Measurements from ENCODE around the gene RAB3B.
"Not testable (repeated sequence)": the region's sequence is repeated elsewhere in the genome, so short reads cannot be mapped to it uniquely, and the experiment has no call there.

RAB3B gene

DNA sequence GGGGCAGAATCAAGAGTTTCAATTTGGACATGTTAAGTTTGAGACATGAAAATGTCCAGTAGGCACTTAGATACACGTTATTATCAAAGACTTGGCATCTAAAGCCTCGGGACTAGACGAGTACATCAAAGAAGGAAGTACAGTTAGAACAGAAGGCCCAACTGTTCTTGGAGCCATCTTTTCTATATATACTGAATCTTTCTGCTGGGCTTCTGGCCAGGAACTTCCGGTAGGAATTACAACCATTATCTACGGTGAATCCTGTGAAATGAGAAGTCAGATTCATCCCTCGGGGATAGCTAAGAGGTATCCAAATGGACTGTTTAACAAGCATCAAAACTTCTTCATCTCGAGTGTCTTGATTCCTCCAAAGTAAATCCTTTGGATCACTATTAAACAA, 77.6 kb downstream of the RAB3B start:
- no peak for DNase-seq

DNA sequence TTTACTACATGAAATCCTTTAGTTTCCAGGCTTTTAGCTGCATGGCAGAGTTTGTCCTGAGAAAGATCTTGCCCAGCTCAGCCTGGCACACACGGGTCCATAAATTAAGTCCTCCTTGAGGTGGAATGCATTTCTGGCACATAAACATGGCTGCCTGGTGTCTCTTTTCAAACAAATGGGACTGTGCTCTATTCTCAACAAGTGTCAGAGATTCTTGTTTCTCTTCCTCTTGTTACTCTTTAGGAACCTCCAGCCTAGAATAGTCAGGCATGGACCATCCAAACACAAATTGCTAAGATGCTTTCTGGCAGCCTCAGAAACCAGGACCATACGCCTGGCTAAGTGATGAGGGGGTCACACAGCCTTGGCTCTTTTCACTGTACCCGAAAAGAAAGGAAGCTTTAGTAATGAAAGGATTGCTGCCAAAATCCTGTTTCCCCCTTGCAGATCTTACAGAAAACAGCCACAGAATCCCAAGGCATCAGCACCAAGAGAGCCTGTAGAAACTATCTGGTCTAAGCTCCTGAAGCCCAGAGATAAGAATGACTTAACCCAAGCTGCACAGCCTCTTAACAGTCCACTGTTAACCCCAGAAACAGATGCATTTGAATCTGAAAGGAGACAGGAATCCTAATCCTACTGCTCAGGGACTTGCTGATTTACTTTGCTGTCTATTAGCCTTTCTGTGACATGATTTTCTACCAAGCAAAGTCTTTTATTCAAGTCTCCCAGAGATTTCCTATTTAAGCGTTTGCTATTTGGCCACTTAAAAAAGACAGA, 80.1 kb downstream of the RAB3B start:
- no peak for DNase-seq

DNA sequence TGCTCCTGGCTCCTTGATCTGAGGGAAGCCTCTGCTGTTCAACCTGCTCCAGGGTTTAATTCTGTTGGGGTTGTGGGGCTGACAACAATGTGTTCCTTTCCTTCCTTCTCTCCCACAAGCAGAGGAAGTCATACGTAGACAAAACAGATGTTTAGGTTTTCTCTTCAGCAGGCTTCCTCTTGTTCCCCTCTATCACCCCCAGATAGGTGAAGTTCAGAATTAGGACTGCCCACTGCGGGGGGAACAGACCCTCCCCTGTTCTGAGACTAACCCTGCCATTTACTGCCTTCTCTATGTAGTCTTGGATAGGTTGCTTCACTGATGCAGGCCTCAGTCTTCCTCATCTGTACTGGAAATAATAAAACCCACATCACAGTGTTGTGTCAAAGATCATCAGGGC, 82.0 kb downstream of the RAB3B start:
- peak; percentile 51 to 53 for DNase-seq

DNA sequence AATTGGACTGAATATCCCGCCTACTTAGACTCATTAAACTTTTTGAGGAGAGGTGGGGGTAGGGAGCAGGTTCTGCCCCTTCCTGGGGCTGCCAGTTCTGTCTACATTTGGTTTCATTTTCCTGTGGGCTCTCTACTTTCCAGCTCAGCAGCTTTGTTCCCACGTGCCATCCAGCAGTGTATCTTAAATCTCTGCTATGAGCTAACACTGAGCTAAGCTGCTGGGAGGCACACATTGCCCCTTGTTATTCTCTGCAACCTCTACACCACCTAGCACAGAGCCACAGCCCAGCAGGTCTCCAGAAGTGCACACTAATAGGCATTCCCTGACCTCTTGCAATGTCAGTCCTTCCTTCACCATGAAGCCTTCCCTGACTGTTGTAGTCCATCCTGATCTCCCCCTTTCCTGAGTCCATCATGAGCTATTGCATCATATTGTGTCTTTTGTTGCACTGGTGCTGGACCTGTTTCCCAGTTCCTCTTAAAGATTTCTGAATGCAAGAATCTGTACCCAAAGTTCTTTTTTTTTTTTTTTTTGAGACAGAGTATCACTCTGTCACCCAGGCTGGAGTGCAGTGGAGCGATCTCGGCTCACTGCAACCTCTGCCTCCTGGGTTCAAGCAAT, 83.3 kb downstream of the RAB3B start:
- DNase-seq = no peak

DNA sequence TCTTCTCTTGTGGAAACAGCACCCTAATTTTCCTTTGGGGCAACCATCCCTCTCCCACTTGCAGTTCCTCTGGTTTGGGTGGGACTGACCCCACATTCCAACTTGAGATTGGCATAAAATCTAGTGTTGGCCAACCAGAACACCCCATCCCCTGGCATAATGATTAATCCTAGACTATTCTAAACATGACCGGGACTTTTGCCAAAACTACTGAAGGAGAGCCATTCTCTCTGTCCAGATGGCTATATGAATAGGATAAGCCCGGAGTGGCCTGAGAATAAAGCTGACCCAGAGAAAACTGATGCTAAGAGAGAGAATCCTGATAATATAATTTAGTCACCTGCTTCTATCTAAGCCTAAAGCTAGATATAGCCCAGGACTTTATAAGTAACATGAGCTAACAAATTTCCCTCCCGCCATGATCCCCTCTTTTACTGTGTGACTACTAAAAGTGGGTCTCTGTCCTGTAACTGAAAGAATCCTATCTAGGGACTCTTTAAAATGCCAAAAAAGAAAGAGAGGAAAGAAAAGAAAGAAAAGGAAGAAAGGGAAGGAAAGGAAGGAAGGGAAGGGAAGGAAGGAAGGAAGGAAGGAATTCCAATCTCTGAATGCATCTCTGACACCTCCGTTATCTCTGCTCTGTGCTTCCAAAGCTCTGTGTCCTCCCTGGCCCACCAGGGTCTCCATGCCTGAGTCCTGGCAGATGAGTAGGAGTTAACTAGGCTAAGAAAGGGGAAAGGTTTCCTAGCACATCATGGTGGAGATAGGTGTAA, 84.0 kb downstream of the RAB3B start:
- no peak for DNase-seq

DNA sequence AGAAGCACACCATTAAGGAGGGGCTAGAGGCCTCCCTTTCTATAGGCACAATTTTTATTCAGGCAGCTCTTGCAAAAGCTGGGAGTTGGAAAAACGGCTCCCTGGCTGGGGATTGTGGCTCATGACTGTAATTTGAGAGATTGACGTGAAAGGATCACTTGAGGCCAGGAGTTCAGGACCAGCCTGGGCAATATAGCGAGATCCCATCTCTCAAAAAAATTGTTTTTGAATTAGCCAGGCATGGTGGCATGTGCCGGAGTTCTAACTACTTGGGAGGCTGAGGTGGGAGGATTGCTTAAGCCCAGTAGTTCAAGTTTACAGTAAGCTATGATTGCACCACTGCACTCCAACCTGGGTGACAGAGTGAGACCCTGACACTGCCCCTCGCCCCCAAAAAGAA, 88.0 kb downstream of the RAB3B start:
- DNase-seq = no peak

DNA sequence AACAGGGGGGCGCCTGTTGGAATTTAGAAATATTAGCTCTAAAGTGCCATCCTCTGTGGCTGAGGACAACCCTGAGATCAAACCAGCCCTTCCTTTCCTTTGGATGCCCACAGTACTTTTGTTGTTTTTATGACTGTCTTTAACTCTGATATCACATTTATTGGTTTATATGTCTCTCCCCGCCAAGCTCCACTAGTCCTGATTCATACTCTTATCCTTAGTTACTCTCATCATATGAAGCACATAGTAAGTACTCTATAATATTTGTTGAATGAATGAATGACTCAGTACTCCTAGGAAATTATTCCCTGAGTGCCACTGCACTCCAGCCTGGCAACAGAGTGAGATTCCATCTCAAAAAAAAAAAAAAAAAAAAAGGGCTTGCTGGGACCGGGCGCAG, 89.3 kb downstream of the RAB3B start:
- DNase-seq = no peak

DNA sequence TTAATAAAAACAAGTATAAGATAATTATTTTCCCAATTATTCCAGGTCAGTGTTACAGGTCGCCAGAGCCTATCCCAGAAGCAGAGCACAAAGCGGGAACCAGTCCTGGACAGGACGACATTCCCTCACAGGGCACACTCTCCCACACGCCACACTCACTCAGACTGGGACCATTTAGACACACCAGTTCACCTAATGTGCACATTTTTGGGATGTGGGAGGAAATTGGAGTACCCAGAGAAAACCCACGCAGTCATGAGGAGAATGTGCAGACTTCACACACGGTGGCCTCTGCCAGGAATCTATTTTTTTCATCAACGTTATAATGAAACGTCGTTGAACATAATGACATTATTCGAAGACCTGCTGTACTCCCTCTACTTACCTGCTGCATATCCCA, 91.5 kb downstream of the RAB3B start:
- DNase-seq = no peak

DNA sequence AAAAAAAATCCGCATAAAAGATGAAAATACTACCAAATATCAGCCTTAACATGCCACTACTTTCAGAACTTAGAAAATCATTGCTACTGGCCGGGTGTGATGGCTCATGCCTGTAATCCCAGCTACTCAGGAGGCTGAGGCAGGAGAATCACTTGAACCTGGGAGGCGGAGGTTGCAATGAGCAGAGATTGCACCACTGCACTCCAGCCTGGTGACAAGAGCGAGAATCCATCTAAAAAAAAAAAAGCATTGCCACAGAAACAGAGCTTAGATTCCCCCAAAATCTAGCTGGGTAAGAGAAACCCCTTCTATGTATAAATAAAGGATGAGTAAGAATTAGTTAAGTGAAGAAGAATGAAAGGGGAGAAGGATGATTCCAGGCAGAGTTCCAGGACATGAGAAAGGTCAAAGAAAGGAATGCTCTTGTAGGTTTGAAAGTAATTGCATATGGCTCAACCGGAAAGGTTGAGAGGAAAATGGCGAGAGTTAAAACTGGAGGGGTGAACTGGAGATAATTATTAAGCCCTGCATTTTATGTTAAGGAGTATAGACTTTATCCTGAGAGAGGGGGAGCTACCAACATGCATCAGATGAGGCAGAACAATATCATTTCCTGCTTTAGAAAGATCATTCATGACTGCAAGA, 92.3 kb downstream of the RAB3B start:
- DNase-seq = no peak

DNA sequence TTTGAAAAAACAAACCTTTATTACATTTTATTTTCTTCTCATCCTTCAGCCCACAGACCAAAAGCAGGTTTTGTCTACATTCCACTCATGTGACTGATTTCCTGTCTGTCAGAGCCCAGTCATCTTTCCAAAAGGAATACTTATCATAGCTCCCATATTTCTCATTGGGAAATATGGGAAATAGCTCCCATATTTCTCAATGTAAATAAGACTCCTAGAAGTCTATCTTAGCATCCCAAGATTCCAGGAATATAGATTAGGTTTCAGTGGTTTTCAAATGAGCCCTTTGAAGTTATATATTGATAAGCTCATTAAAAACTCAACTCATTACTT, 92.8 kb downstream of the RAB3B start:
- no peak for DNase-seq

DNA sequence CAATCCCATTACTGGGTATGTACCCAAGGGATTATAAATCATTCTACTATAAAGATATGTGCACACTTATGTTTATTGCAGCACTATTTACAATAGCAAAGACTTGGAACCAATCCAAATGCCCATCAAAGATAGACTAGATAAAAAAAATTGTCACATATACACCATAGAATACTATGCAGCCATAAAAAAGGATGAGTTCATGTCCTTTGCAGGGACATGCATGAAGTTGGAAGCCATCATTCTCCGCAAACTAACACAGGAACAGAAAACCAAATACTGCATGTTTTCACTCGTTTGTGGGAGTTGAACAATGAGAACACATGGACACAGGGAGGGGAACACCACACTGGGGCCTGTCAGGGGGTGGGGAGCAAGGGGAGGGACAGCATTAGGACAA, 95.8 kb downstream of the RAB3B start:
- DNase-seq = not testable (repeated sequence)

DNA sequence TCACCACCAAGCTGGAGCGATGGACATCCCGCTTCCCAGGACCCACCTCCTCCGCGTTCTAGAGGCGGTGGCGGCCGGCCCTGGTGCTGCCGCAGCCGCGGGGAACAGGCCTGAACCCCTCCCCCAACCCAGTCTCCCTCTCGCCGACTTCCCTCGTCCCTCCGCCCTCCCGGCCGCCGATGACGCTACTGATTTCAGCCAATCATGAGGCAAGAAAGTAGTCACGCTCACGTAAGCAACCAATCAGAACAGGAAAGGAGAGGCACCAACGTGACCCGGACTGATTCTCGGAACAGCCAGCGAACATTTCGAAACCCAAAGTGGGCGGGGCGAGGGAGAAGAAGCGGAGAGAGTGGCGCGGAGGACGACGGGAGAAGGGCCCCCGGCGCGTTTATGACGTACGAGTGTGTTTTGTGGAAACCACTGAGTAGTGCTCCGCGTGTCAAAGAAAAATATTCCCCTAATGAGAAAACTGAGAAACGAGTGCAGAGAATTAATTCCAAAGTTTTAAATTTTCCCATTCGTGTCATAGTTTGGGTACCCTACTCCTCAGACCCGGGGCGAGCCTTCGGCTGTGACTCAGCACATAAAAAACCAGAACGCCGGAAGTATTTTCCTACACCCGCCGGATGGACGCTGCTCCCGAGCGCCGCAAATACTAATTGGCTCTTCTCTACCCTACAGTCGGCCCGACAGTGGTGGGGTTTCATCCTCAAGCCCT, 111.7 kb downstream of the RAB3B start, which contains the start of gene NRDC:
Gene NRDC (minus strand): TSS at position 112 of the 721 bp plus-strand sequence. CDS start 112 bp downstream, outside the sequence.
- peak; percentile 99 for DNase-seq

DNA sequence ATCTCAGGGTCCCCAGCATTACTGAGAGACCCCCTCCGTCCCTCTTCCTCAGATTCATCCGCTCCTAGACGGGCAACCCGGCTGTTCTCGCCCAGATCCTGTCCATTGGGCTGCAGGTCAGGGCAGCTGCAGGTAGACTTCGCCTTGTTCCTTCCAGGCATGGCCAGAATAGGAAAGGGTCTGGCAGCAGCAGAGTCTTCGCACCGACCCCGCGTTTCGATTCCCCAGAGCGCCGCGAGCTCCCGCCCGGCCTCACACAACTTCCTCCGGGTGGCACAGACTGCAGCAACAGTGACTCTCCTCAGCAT, 112.2 kb downstream of the RAB3B start:
- DNase-seq = no peak

DNA sequence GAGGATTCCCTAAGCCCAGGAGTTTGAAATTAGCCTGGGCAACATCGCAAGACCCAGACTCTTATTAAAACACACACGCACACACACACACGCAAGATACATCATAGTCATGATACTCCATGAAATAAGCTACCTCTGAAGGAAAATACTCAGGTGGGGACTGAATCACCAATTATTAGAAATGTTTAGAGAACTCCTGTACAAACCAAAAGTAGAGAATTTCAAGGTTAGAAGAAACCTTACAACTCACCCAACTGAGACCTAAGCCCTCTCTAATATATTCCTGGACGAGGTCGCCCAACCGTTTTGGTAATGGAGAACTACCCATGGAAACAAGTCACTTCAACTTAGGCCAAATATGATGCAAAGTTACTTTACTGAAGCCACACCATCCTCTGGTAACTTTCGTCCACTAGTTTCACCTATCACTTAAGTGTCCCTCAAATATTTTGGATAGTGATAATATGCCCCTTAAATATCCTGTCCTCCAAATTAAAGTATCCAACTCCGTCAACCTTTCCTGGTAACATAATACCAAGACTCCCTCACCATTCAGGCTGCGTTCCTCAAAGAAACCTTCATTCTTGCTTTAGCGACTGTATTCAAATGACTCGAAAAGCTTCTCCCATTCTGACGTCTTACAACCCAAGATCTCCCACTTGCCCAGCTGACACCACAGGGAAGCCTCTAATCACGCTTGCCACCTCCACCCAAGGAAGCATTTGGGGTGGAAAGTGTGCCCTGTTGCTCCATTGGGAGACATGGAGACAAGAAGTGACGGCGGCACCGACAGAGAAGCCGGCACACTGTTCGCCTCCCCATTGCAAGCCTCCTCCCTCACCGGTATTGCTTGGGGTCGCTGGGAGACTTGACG, 112.8 kb downstream of the RAB3B start:
- DNase-seq = peak; percentile 35 to 40

DNA sequence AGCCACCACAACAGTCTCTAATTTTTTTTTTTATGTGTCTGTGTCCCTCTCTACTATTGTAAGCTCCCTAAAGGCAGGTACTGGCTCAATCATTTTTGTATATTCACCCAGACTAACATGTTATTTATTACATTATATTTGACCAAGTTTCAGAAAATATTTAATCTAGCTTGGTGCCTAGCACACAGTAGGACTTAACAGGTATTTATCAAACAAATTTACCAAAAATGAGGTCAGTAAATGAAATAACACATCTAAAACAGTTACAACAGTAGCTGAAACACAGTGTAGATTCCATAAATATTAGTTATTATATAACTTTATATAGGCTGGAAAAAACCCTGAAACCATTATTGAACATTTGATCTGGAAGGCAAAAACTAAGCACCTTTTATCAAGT, 114.7 kb downstream of the RAB3B start:
- no peak for DNase-seq

DNA sequence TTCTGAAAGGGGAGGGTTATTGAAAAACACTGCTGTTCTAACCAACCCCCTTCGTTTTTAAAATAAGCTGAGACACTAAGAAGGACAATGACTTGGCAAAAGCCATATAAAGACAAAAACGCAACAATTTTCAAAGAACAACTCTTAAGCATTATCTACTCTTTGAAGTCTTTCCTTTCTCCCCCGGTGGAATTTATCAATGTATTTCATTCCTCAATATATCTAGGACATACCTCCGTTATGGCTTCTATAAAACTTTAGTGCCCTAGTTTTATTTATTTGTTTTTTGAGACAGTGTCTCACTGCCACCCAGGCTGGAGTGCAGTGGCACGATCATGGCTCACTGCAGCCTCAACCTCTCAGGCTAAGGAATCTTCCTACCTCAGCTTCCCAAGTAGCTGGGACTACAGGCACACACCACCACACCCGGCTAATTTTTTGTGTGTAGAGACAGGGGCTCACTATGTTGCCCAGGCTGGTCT, 115.2 kb downstream of the RAB3B start:
- DNase-seq = no peak

DNA sequence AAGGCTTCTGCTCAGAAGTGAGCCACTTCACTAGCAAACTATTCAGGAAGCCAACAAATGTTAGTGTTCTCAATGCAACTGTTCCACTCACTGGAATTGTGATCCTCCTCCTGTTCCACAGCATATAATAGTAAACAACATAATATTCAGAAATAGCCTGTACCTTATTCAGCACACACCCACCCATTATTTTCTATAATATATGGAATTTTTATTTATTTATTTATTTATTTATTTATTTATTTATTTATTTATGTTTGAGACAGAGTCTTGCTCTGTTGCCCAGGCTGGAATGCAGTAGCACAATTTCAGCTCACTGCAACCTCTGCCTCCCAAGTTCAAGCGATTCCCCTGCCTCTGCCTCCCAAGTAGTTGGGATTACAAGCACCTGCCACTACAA, 117.2 kb downstream of the RAB3B start:
- not testable (repeated sequence) for DNase-seq

DNA sequence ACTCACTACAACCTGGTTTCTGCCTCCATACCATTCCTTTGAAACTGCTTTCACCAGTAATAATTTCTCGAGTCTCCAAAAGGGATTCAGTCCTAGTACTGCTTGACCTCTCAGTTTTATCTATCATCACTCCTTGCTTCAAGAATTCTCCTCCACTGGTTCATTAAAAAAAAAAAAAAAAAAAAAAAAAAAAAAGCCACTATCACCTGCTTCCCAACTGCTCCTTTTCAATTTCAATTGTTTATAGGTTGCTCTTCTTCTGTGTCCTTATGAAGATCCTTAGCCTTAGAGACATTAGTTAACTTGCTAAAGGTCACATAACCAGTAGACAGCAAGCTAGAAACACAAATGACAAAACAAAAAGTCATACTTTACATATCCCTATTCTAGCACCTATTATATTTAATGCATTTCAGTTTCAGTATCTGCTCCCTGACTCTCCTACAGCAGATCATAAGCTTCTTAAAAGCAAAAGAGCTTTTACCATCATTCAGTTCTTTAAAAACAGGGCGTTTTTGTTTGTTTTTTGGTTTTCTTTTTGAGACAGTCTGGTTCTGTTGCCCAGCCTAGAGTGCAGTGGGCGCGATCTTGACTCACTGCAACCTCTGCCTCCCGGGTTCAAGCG, 119.0 kb downstream of the RAB3B start:
- no peak for DNase-seq

DNA sequence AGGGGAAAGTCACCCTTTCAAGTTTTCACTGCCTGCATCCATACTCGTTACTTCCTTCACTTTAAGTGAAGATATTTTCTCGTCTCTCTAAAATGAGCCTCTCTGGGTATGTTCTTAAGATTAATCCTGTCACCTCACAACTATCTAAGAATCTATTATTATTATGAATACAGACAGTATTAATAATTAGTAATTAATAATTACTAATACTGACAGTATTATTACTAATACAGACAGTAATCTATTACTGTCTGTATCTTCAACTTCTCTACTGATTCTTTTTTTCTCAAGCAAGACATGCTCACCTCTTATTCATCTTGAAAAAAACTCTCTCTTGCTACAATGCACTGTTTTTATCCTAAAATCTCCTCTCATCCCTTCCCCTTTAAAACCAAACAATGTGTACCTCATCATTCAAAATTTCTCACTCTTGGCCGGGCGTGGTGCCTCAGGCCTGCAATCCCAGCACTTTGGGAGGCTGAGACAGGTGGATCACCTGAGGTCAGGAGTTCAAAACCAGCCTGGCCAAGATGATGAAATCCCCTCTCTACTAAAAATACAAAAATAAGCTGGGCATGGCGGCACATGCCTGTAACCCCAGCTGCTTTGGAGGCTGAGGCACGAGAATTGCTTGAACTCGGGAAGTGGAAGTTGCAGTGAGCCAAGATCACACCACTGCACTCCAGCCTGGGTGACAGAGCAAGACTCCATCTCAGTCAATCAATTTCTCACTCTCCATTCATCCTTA, 119.7 kb downstream of the RAB3B start:
- no peak for DNase-seq

DNA sequence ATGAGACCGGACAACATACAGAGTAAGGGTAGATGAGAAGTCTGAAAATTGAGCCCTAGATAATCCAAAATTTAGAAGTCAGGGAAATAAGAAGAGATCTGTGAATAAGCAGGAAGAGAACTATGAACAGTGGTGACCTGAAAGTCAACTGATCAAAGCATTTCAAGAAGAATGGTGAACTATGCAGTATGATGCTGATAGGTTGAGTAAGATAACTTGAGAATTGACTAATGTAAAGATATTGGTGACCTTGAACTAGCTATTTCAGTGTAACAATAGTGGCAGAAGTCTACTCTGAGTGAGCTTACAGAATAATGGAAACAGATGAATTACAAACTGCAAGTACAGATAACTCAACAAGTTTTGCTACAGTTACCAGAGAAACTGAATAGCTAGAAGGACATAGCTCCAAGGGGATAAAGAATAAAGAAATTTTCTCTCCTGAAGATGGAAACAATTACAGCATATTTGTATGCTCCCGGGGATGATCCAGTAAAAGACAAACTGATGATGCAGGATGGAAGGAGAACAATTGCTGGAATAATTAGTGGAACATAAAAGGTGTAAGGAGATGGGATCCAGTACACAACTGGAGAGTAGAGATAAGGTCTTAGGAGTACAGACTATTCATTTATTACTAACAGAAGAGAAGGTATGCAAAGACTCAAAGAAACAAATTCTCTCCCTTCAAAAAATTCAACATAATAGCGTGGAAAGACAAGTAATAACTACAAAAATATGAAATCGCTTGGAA, 122.8 kb downstream of the RAB3B start:
- DNase-seq = no peak

Data from Kasumi-1 (cell line).